GM23248 (cell line): ENCODE results near the gene IL13RA1.

ENCODE experiments used
- EZH2 ChIP-seq: fragments of 200-600 bp; sonication (generic); IDR thresholded peaks from 2 replicates; pipeline ENCODE4 v1.6.1; 2018; ENCODE audit warnings: antibody characterized with exemption, mild to moderate bottlenecking; ENCODE audit not compliant: insufficient read depth, poor library complexity, severe bottlenecking
- EZH2phosphoT487 ChIP-seq: fragments of 200-600 bp; sonication (generic); IDR thresholded peaks from 2 replicates; pipeline ENCODE4 v1.6.1; 2018; ENCODE audit warnings: antibody characterized with exemption, moderate library complexity, mild to moderate bottlenecking, low read depth; ENCODE audit not compliant: insufficient read depth

DNA sequence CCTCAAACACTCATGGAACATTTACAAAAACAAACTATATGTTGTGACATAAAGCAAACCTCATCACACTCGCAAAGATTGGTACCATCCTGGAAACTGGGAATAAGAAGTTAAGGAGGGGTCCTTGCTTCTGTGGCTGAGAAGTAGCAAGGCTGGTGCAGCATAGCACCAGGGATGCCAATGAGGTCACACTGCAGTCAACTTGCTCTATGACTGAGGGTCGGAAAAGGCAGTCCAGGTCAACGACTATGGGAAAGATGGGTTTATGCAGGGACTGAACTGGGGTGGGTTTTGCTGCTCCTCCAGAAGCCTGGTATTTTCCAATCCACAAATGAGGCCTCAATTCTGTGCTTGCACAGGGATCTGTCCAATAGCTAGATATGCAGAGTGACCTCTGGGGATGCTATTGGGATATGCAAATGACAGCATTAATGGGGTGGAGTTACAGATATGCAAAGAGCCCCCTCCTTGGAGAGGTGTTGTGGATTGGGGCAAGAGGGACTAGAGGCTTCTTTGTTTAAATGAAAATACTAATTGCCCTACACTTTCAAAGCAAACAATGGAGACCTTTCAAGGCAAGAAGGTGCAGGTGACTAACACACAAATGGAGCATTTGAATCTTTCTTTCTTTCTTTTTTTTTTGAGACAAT lies 7.2 kb upstream of the IL13RA1 start:
- no peak for TF ChIP-seq EZH2phosphoT487
- no peak for TF ChIP-seq EZH2
